NB4 (cell line): ENCODE results near the gene F7.

Source experiments
- DNase-seq: peaks from one replicate; pipeline ENCODE4 v3.0.0; 2010; ENCODE audit warnings: low read depth
- H3K4me3 ChIP-seq: one replicate; pipeline ENCODE4 v1.5.1; 2011; ENCODE audit warnings: mild to moderate bottlenecking, low read depth, low read length, moderate library complexity
- MYC ChIP-seq: IDR thresholded peaks from 2 replicates; pipeline ENCODE4 v1.6.1; 2011; ENCODE audit warnings: low read depth, low read length
- POLR2A ChIP-seq: IDR thresholded peaks from 2 replicates; pipeline ENCODE4 v1.6.1; 2011; ENCODE audit warnings: mild to moderate bottlenecking; ENCODE audit not compliant: insufficient read length; ENCODE audit errors: extremely low read depth
- TF ChIP-seq, protein P1 (sequence below): IDR thresholded peaks from one replicate; pipeline ENCODE4 v1.5.1; 2012; ENCODE audit warnings: low read depth, low read length
- TF ChIP-seq, protein P2 (sequence below): IDR thresholded peaks from 2 replicates; pipeline ENCODE4 v1.6.1; 2011; ENCODE audit warnings: low read depth, low read length

F7 gene

DNA sequence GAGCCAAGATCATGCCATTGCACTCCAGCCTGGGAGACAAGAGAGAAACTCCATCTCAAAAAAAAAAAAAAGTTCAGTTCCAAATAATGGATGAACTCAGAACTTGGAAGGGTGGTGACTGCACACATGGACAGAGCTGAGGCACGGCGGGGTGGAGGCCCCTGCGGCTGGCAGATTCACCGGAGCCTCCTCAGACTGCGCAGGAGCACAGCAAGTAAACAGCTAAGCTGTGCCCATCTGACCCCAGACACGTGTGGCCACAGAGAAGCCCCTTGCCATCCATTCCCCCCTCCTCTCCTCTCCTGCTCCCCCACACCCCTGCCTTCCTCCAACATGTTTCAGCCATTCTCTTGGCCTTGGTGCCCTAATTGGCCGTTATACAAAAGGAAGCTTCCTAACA, 37.3 kb downstream of the F7 start:
- no peak overlapping the region for H3K4me3 ChIP-seq
- TF ChIP-seq, protein P1, sequence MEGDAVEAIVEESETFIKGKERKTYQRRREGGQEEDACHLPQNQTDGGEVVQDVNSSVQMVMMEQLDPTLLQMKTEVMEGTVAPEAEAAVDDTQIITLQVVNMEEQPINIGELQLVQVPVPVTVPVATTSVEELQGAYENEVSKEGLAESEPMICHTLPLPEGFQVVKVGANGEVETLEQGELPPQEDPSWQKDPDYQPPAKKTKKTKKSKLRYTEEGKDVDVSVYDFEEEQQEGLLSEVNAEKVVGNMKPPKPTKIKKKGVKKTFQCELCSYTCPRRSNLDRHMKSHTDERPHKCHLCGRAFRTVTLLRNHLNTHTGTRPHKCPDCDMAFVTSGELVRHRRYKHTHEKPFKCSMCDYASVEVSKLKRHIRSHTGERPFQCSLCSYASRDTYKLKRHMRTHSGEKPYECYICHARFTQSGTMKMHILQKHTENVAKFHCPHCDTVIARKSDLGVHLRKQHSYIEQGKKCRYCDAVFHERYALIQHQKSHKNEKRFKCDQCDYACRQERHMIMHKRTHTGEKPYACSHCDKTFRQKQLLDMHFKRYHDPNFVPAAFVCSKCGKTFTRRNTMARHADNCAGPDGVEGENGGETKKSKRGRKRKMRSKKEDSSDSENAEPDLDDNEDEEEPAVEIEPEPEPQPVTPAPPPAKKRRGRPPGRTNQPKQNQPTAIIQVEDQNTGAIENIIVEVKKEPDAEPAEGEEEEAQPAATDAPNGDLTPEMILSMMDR, result no peak
- TF ChIP-seq MYC, result no peak
- TF ChIP-seq, protein P2, sequence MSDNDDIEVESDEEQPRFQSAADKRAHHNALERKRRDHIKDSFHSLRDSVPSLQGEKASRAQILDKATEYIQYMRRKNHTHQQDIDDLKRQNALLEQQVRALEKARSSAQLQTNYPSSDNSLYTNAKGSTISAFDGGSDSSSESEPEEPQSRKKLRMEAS, result no peak
- TF ChIP-seq POLR2A, result no peak
- no peak for DNase-seq

DNA sequence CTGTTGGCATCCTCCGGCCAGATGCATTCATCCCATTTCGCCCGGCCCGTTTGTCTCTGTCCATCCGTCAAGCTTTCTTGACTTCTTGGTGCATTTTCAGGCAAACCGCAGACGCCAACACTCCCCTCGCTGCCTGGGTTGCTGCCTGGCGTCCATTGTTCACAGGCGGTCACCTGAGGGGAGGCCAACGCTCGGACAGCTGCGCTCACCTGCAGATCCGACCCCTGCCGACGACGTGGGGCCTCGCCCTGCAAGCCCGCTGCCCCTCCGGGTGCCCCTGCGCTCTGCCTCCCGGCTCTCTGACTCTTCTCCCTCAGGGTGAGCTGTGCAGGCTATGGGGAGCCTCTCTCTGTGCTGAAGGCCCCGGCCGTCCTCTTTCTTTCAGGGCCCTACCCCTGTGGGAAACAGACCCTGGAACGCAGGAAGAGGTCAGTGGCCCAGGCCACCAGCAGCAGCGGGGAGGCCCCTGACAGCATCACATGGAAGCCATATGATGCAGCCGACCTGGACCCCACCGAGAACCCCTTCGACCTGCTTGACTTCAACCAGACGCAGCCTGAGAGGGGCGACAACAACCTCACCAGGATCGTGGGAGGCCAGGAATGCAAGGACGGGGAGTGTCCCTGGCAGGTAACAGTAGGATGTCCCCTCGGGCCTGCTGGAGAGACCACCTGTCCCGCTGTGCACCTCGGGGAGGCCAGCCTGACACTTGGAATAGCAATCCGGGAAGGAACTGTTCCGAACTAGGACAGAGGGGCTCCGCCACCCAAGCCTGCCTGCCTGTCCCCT, 38.1 kb downstream of the F7 start:
- TF ChIP-seq, protein P2, result no peak
- TF ChIP-seq, protein P1, result no peak
- no peak for DNase-seq
- H3K4me3 ChIP-seq, result no peak overlapping the region

DNA sequence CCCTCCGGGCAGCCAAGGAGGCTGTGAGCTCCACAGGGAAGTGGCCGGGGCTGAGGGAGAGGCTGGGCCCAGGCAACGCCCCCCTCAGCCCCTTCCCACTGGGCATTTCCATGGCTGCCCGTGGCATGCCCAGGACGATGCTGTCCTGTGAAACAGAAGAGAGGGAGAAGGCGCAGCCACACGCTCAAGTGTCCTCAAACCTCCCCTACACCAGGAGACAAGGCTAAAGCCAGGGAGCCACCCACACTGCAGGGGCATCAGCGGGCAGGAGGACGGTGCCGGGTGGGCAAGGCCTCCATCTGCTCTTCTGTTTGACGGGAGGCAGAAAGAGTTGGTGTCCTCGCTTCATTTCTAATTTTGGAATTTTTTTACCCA, 38.7 kb downstream of the F7 start:
- TF ChIP-seq, protein P2, result no peak
- TF ChIP-seq MYC (no peak), POLR2A (no peak)
- TF ChIP-seq, protein P1, result no peak
- no peak overlapping the region for H3K4me3 ChIP-seq
- no peak for DNase-seq

DNA sequence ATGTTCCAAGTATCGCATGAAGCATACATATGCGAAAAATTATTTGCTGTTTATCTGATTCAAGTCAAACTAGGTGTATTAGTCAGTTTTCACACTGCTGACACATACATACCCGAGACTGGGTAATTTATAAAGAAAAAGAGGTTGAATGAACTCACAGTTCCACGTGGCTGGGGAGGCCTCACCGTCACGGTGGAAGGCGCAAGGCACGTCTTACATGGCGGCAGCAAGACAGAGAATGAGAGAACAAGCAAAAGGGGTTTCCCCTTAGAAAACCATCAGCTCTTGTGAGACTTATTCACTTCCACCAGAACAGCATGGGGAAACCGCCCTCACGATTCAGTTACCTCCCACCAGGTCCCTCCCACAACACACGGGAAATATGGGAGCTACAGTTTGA, 39.9 kb downstream of the F7 start:
- TF ChIP-seq, protein P1, result no peak
- no peak for TF ChIP-seq POLR2A
- no peak for TF ChIP-seq MYC
- TF ChIP-seq, protein P2, result no peak
- no peak for DNase-seq
- no peak overlapping the region for H3K4me3 ChIP-seq

DNA sequence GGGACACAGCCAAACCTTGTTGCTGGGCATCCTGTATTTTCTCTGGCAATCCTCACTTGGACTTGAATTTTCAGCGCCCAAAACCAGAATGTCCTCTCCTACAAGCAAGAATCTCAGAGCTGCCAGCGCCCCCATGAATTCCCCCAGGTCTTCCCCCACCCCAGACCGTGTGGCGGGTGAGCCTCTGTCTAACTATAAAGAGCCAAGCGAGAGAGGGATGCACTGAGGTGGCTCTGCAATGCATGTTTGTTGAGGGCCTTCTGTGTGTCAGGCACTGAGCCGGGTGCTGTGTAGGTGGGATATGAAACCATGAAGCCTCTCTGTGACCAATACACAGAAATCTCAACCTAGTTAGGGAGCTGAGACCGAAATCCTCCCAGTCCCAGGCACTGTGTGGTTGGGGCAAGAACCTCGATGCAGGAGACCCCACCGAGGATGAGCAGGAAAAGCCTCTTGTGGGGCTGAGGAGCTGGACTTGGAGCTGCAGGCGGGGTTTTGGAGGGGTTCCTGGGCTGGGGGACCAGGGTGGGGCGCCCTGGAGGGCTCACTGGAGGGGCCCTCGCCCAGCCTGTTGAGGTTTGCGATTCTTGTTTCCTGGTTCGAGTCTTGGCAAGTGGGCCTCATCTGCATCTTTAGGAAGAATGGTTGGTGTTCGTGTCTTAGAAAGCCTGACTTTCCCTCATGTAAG, 40.5 kb downstream of the F7 start:
- no peak overlapping the region for H3K4me3 ChIP-seq
- DNase-seq, result no peak
- TF ChIP-seq, protein P2, result no peak
- TF ChIP-seq MYC (no peak), POLR2A (no peak)
- TF ChIP-seq, protein P1, result no peak
